Neuronal stem cell (in vitro differentiated cells): ENCODE results near the gene KAZN.

Experiments used
- DNase-seq: peaks from one replicate; pipeline ENCODE4 v3.0.0-alpha.2; 2013; ENCODE audit warnings: low spot score
- H2AFZ ChIP-seq: one replicate; pipeline ENCODE4 v1.6.1; 2013; ENCODE audit warnings: mild to moderate bottlenecking, low read length, inconsistent platforms
- H2AK5ac ChIP-seq: 2 replicates; pipeline ENCODE4 v1.6.1; 2013; ENCODE audit warnings: low read depth, mild to moderate bottlenecking, inconsistent platforms, low read length, moderate library complexity, mixed read lengths
- H2BK120ac ChIP-seq: 2 replicates; pipeline ENCODE4 v1.6.1; 2013; ENCODE audit warnings: low read depth, mild to moderate bottlenecking, inconsistent platforms, low read length, moderate library complexity, mixed read lengths
- H2BK12ac ChIP-seq: one replicate; pipeline ENCODE4 v1.6.1; 2013; ENCODE audit warnings: low read length, inconsistent platforms
- H2BK15ac ChIP-seq: 2 replicates; pipeline ENCODE4 v1.6.1; 2013; ENCODE audit warnings: mild to moderate bottlenecking, low read length, inconsistent platforms, mixed read lengths
- H2BK5ac ChIP-seq: one replicate; pipeline ENCODE4 v1.6.1; 2013; ENCODE audit warnings: inconsistent platforms, mild to moderate bottlenecking, low read length, moderate library complexity
- H3K14ac ChIP-seq: one replicate; pipeline ENCODE4 v1.6.1; 2013; ENCODE audit warnings: low read length, inconsistent platforms
- H3K18ac ChIP-seq: 2 replicates; pipeline ENCODE4 v1.6.1; 2013; ENCODE audit warnings: low read length, inconsistent platforms
- H3K23ac ChIP-seq: 2 replicates; pipeline ENCODE4 v1.6.1; 2013; ENCODE audit warnings: low read depth, mild to moderate bottlenecking, mixed read lengths, low read length, inconsistent platforms; ENCODE audit not compliant: poor library complexity
- H3K27ac ChIP-seq: replicated peaks from 3 replicates; pipeline ENCODE4 v1.5.1; 2013; ENCODE audit warnings: low read length, inconsistent platforms
- H3K27me3 ChIP-seq, 3 experiments: 2 replicates each; pipeline ENCODE4 v1.6.1; 2013; ENCODE audit warnings: low read length in 3 of 3, mild to moderate bottlenecking in 2 of 3, inconsistent platforms in 1 of 3, low read depth in 1 of 3, mixed read lengths in 1 of 3, moderate library complexity in 1 of 3; ENCODE audit not compliant: control insufficient read depth in 3 of 3, insufficient read depth in 3 of 3
- H3K36me3 ChIP-seq, 2 donors: replicated peaks in 1 of 2; 2 replicates each; pipeline ENCODE4 v1.6.1; 2013; ENCODE audit warnings: low read length in 2 of 2; ENCODE audit not compliant: control insufficient read depth in 2 of 2, insufficient read depth in 2 of 2
- H3K4ac ChIP-seq: 2 replicates; pipeline ENCODE4 v1.6.1; 2013; ENCODE audit warnings: inconsistent platforms, mild to moderate bottlenecking, low read length, moderate library complexity
- H3K4me1 ChIP-seq, 2 donors: 1 replicate in 1 of 2; 2 replicates in 1 of 2; pipeline ENCODE4 v1.6.1; 2013; ENCODE audit warnings: low read length in 2 of 2, low read depth in 1 of 2; ENCODE audit not compliant: control insufficient read depth in 2 of 2, insufficient read depth in 1 of 2
- H3K4me2 ChIP-seq: one replicate; pipeline ENCODE4 v1.6.1; 2013; ENCODE audit warnings: mild to moderate bottlenecking, low read length, inconsistent platforms; ENCODE audit not compliant: insufficient read depth, poor library complexity, severe bottlenecking
- H3K4me3 ChIP-seq, 2 donors: 2 replicates each; pipeline ENCODE4 v1.5.1; 2013; ENCODE audit warnings: low read length in 2 of 2, mild to moderate bottlenecking in 2 of 2, inconsistent platforms in 1 of 2, moderate library complexity in 1 of 2
- H3K79me1 ChIP-seq: one replicate; pipeline ENCODE4 v1.6.1; 2013; ENCODE audit warnings: low read depth, mild to moderate bottlenecking, inconsistent platforms, low read length, moderate library complexity
- H3K9ac ChIP-seq: one replicate; pipeline ENCODE4 v1.6.1; 2013; ENCODE audit warnings: mild to moderate bottlenecking, low read depth, low read length, inconsistent platforms; ENCODE audit not compliant: poor library complexity
- H3K9me3 ChIP-seq, 2 donors: replicated peaks in 1 of 2; 2 replicates each; pipeline versions ENCODE3 to v1.6.1; 2013; ENCODE audit warnings: low read length in 2 of 2, mild to moderate bottlenecking in 2 of 2, inconsistent platforms in 1 of 2, low read depth in 1 of 2, mixed read lengths in 1 of 2, moderate library complexity in 1 of 2; ENCODE audit not compliant: control insufficient read depth in 2 of 2, insufficient read depth in 1 of 2
- H4K8ac ChIP-seq: one replicate; pipeline ENCODE4 v1.6.1; 2013; ENCODE audit warnings: low read depth, mild to moderate bottlenecking, inconsistent platforms, low read length, moderate library complexity
- H4K91ac ChIP-seq: one replicate; pipeline ENCODE4 v1.6.1; 2013; ENCODE audit warnings: low read length, low read depth, mild to moderate bottlenecking, inconsistent platforms; ENCODE audit not compliant: poor library complexity
- WGBS, 2 donors: extraction: QIAGEN DNeasy Blood & Tissue Kit; methylation state at CpG; one replicate each; pipeline ENCODE4 v1.1.7; 2013; ENCODE audit warnings: missing lambda C conversion rate in 2 of 2, mixed read lengths in 1 of 2; ENCODE audit not compliant: insufficient read length in 2 of 2, insufficient replicate concordance in 1 of 2; ENCODE audit errors: extremely low coverage in 2 of 2; 5-methylcytosine and 5-hydroxymethylcytosine counted together

Gene KAZN

DNA sequence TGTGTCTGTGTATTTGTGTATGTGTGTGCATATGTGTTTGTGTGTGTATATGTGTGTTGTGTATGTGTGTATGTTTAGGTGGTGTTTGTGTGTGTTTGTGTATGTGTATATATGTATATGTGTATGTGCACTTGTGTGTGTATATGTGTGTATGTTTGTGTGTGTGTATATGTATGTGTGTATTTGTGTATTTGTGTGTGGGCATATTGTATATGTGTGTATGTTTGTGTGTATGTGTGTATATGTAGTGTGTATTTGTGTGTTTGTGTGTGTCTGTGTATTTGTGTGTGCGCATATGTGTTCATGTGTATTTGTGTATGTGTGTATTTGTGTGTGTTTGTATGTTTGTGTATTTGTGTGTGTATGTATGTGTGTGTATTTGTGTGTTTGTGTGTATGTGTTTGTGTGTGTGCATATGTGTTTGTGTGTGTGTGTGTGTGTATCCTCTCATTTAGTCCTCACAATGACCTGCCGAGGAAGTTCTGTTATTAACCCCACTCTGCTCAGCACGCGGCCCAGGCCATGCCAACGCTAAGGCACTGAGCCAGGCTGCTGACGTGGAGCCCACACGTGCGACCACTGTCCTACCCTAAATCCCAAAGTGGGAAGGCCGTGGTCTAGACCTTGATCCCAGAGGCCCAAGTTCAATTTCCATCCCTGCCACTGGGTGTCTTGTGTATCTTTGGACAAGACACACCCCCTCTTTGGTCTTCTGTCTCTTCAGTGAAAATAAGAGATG is 511.8 kb downstream of the KAZN start:
- H2AFZ ChIP-seq: no peak overlapping the region
- peaks cover 4 to 19% of the 10 kb centered on the region in 2 donors for H3K4me1 ChIP-seq
- H3K23ac ChIP-seq: no peak overlapping the region
- no peak overlapping the region for H3K27ac ChIP-seq
- H4K8ac ChIP-seq: no peak overlapping the region
- H3K4ac ChIP-seq: no peak overlapping the region
- no peak overlapping the region for H2BK12ac ChIP-seq
- no peak overlapping the region for H3K9ac ChIP-seq
- no peaks in the 10 kb centered on the region for H3K79me1 ChIP-seq
- no peak overlapping the region for H3K18ac ChIP-seq
- H3K9me3 ChIP-seq: no peaks in the 10 kb centered on the region
- no peak overlapping the region for H3K14ac ChIP-seq
- no peak overlapping the region for H3K4me2 ChIP-seq
- H4K91ac ChIP-seq: no peak overlapping the region
- peaks cover 0 to 1% of the 10 kb centered on the region in 2 donors for H3K36me3 ChIP-seq
- no peak overlapping the region for H2BK15ac ChIP-seq
- H2AK5ac ChIP-seq: no peak overlapping the region
- no peak overlapping the region for H3K4me3 ChIP-seq
- no peaks in the 10 kb centered on the region for H3K27me3 ChIP-seq
- DNase-seq: no peak
- no CpG with 5 or more reads among the region's 9 CpGs for WGBS, 2 donors
- no peak overlapping the region for H2BK5ac ChIP-seq
- H2BK120ac ChIP-seq: no peak overlapping the region

DNA sequence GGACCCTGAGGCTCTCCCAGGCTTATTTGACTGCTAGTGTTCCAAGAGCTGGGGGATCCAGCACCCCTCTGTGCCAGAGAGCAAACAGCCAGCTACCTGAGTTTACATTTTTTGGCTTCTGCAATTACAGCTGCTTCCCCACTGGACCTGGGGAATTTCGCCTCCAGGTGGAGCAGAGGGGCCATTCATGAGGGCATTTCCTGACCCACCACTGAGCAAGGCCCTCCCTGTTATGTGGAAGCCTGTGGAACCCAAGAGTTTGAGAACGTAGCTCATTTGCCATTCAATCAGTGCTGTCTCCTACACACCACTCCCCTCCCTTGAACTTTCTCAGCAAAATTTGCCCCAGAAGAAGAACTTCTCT is 512.4 kb downstream of the KAZN start:
- peaks cover 0 to 3% of the 10 kb centered on the region in 2 donors for H3K36me3 ChIP-seq
- no peaks in the 10 kb centered on the region for H3K9me3 ChIP-seq
- H3K4me1 ChIP-seq: peaks cover 4 to 19% of the 10 kb centered on the region in 2 donors
- H3K4me3 ChIP-seq: no peak overlapping the region
- H2BK15ac ChIP-seq: no peak overlapping the region
- no peak for DNase-seq
- no peak overlapping the region for H2AFZ ChIP-seq
- H2BK120ac ChIP-seq: no peak overlapping the region
- no peak overlapping the region for H2BK5ac ChIP-seq
- H3K4ac ChIP-seq: no peak overlapping the region
- no CpG with 5 or more reads among the region's 2 CpGs for WGBS, 2 donors
- no peak overlapping the region for H3K27ac ChIP-seq
- H3K18ac ChIP-seq: no peak overlapping the region
- no peak overlapping the region for H2BK12ac ChIP-seq
- H4K91ac ChIP-seq: no peak overlapping the region
- H2AK5ac ChIP-seq: no peak overlapping the region
- H3K23ac ChIP-seq: no peak overlapping the region
- no peak overlapping the region for H3K14ac ChIP-seq
- no peaks in the 10 kb centered on the region for H3K27me3 ChIP-seq
- H3K4me2 ChIP-seq: no peak overlapping the region
- no peaks in the 10 kb centered on the region for H3K79me1 ChIP-seq
- H3K9ac ChIP-seq: no peak overlapping the region
- H4K8ac ChIP-seq: no peak overlapping the region

DNA sequence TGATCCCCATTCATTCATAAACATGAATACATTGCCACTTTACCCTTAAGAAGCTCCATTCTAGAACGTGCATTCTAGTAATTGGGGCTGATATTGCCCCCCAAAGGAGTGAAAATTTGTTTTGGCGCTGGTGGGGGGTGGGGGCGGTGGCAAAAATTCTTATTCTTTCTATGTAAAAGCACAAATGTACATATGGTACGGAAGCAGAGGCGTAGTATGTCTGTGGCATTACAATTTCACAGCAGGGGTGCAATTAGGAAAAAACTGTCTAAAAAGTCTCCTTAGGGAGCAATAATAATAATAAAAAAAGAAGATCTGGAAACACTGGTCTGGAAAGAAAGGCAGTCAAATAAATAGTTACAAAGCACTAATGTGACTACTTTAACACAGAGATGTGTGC is 514.7 kb downstream of the KAZN start:
- Histone ChIP-seq H3K79me1 (no peaks in the 10 kb centered on the region), H3K4me2 (no peak overlapping the region), H3K9ac (no peak overlapping the region), H3K4me3 (no peak overlapping the region), H2AFZ (no peak overlapping the region), H3K36me3 (peaks cover 0 to 3% of the 10 kb centered on the region in 2 donors), H2BK15ac (no peak overlapping the region), H2BK120ac (no peak overlapping the region), H2AK5ac (no peak overlapping the region), H2BK12ac (no peak overlapping the region), H3K4ac (no peak overlapping the region), H2BK5ac (no peak overlapping the region), H3K23ac (no peak overlapping the region), H3K18ac (no peak overlapping the region), H3K14ac (no peak overlapping the region), H3K4me1 (peaks cover 4 to 12% of the 10 kb centered on the region in 2 donors), H4K91ac (no peak overlapping the region), H4K8ac (no peak overlapping the region), H3K27me3 (no peaks in the 10 kb centered on the region), H3K9me3 (no peaks in the 10 kb centered on the region), H3K27ac (no peak overlapping the region)
- no peak for DNase-seq
- WGBS, 2 donors: no CpG with 5 or more reads among the region's 5 CpGs

DNA sequence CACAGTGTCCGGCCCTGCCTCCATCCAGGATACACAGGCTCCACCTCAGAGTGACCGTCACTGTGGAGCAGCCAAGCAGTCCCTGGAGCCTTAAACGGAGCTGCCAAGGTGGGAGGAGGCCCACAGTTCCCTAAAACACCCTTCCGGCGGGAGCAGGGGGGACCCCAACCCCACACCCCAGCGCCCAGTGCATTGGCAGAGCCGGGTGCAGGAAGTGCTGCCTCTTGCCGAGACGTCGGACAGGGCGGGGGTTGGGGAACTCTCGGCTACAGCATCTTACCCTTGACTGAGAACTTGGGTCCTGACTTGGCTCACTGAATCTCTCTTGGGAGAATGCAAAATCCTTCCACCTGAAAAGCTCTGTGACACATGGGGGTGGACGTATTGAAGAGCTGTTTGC is 516.4 kb downstream of the KAZN start:
- Histone ChIP-seq H3K4ac (no peak overlapping the region), H4K8ac (no peak overlapping the region), H3K4me1 (peaks cover 4 to 7% of the 10 kb centered on the region in 2 donors), H3K18ac (no peak overlapping the region), H3K23ac (peak overlapping the region; percentile 49), H3K4me3 (no peak overlapping the region), H3K27ac (no peak overlapping the region), H3K4me2 (no peak overlapping the region), H4K91ac (no peak overlapping the region), H2BK120ac (no peak overlapping the region), H2AFZ (no peak overlapping the region), H2BK12ac (no peak overlapping the region), H3K79me1 (no peaks in the 10 kb centered on the region), H2BK15ac (no peak overlapping the region), H3K27me3 (no peaks in the 10 kb centered on the region), H3K14ac (no peak overlapping the region), H2BK5ac (no peak overlapping the region), H3K9me3 (no peaks in the 10 kb centered on the region), H3K9ac (no peak overlapping the region), H3K36me3 (peaks cover 0 to 3% of the 10 kb centered on the region in 2 donors), H2AK5ac (peak overlapping the region; percentile 21)
- WGBS, 2 donors: no CpG with 5 or more reads among the region's 13 CpGs
- no peak for DNase-seq
